Activated CD4-positive, alpha-beta T cell treated with anti-CD3 and anti-CD28 coated beads, Interleukin-10, Interleukin-2, amounts not matched to agents 100 ng/mL and 50 ng/mL, durations not matched to agents 16 hours and 8 hours (primary cell): Measurements from ENCODE around the gene CYP4F11.
"Not testable (repeated sequence)": the region's sequence is repeated elsewhere in the genome, so short reads cannot be mapped to it uniquely, and the experiment has no call there.

Source experiments
- DNase-seq: peaks from one replicate; pipeline ENCODE4 v3.0.0-alpha.2; 2020

Gene CYP4F11, protein sequence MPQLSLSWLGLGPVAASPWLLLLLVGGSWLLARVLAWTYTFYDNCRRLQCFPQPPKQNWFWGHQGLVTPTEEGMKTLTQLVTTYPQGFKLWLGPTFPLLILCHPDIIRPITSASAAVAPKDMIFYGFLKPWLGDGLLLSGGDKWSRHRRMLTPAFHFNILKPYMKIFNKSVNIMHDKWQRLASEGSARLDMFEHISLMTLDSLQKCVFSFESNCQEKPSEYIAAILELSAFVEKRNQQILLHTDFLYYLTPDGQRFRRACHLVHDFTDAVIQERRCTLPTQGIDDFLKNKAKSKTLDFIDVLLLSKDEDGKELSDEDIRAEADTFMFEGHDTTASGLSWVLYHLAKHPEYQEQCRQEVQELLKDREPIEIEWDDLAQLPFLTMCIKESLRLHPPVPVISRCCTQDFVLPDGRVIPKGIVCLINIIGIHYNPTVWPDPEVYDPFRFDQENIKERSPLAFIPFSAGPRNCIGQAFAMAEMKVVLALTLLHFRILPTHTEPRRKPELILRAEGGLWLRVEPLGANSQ

DNA sequence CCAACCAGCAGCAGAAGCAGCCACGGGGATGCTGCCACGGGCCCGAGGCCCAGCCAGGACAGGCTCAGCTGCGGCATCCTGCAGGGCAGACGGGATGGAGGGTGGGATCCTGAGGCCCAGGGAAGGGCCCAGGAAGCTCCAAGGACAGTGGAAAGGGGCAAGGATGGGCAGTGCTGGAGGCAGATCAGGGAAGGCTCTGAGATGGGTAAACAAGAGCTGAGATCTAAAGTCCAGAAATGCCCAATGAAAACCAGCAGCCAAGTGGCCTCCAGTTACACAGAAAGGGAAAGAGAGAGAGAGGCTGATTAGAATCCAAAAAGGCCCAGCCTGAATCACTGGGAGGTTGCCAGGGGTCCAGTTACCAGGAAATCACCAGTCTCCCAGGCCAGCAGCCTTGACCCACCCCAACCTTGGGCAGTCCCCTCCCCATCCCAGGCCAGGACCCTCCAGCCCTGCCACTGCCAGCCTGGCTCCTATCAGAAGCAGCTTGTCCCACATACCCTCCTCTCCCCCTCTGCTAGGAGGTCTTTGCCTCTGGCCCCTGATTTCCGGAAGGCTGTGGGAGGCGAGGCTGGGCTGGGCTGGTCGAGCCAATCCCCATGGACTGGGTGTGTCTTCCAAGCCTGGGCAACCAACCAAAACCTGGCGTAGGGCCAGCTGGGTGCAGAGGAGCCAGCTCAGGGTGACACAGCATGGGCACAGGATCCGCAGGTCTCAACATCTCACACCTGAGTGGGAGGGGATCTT lies at the start of gene CYP4F11:
Gene CYP4F11 (minus strand): TSS at position 198 of the 747 bp plus-strand sequence. CDS start 121 bp downstream, at position 77.
- DNase-seq, result no peak

DNA sequence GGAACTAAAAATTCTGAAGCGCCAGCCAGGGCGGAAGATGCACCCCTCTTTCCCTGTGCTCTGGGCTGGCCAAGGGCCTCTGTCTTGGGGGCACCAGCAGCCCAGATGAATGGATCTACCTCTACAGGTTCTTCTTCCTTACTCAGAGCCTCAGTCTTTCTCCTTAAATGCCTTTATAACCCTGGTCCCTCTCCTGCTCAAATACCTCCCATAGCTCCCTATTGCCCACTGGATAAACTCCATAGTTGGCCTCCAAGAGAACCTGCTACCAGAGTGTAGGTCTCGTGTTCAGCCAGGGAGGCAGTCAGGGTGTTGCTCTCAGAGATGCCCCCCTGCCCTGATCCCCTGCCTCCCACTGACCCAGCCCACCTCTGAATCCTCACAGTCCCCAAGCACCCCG lies 45.0 kb upstream of the CYP4F11 start:
- no peak for DNase-seq

DNA sequence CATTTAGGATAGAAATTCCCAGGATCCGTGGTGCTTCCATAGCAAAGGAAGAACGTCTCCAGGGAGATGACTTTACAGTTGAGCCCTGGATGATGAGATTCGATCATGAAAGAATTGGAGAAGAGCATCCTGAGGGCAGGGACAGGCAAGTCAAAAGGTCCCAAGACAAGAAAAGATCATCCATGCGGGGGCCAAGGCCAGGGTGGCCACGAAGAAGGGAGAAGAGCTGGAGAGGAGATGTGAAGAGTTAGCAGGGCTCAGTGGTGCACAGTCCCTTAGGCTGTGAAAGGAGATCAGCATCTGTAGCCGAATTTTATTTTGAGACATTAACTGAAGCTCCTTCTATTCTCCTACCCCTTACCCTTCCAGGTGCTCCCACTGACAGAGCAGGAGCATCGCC lies 43.4 kb upstream of the CYP4F11 start:
- DNase-seq, result no peak

DNA sequence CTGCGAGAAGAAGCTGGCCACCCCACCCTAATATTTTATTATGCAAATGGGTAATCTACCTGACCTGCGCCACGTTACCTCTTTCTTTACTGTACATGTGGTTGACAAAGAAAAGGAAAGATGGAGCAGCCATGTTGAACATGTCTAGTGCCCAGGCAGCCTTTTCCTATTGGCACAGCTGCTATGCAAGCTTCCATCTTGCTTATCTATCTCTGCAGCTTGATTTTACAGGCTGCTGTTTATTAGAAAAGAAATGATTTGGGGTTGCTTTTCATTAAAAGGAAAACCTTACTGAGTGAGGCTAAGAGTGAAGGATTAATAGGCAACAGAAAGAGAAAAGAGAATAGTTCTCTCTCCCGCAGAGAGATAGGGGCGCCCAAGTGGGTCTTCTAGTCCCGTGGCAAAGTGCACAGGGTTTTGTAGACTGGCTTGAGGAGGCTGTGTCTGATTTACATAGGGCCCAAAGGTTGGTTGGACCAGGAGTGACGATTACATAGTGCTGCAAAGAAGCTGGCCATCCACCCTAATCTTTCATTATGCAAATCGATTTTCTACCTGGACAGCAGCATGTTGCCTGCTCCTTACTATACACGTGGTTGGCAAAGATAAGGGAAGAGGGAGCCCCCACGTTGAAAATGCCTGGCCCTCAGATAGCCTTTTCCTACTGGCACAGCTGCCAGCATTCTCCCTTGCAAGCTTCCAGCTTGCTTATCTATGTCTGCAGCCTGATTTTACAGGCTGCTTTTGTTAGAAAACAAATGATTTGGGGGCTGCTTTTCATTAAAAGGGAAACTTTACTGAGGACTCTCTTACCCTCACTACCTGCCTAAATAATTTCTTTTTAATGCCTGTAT lies 42.7 kb upstream of the CYP4F11 start:
- DNase-seq, result no peak

DNA sequence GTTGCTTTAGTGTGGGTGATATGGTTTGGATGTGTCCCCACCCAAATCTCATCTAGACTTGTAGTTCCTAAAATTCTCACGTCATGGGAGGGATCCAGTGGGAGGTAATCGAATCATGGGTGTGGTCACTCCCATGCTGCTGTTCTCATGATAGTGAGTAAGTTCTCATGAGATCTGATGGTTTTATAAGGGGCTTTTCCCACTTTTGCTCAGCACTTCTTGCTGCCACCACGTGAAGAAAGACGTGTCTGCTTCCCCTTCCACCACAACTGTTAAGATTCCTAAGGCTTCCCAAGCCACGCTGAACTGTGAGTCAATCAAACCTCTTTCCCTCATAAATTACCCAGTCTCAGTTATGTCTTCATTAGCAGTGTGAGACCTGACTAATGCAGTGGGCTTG lies 40.5 kb upstream of the CYP4F11 start:
- no peak for DNase-seq

DNA sequence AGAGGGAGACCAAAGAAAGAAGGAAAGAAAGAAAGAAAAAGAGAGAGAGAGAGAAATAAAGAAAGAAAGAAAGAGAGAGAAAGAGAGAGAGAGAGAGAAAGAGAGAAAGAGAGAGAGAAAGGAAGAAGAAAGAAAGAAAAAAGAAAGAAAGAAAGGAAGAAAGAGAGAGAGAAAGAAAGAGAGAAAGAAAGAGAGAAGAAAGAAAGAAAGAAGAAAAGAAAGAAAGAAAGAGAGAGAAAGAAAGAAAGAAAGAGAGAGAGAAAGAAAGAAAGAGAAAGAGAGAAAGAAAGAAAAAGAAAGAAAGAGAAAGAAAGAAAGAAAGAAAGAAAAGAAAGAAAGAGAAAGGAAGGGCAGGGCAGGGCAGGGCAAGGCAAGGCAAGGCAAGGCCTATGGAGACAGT lies 37.7 kb upstream of the CYP4F11 start:
- not testable (repeated sequence) for DNase-seq

DNA sequence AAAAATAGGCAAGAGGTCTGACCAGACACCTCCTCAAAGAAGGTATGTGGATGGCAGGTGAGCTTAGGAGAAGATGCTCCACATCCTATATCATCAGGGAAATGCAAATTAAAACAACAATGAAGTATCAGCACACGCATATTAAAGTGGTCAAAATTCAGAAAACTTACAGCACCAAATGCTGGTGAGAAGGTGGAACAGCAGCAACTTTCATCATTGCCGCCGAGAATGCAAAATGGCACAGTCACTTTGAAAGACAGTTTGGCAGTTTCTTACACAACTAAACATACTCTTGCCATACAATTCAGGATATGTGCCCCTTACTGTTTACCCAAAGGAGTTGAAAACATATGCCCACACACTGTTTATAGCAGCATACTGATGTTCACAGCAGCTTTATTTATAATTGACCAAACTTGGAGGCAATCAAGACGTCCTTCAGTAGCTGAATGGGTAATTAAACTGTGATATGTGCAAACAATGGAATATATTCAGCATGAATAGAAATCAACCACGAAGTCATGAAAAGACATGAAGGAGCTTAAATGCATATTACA lies 37.0 kb upstream of the CYP4F11 start:
- DNase-seq, result no peak

DNA sequence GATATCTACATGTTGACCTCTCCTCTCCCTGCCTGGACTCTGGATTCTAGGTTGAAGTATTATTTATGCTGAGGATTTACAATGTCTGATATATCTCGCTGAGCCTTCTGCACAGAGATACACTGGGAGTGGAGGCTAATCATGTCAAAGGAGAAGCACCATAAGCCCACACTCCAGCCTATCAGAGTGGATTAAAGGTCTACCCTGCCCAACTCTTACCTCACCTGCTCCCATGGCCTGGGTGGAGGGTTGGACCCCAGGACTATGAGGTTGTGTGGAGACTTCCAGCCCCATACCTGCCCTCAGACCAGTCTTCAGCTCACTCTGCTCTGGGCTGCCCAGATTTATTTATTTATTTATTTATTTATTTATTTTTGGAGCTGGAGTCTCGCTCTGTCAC lies 29.9 kb upstream of the CYP4F11 start:
- no peak for DNase-seq

DNA sequence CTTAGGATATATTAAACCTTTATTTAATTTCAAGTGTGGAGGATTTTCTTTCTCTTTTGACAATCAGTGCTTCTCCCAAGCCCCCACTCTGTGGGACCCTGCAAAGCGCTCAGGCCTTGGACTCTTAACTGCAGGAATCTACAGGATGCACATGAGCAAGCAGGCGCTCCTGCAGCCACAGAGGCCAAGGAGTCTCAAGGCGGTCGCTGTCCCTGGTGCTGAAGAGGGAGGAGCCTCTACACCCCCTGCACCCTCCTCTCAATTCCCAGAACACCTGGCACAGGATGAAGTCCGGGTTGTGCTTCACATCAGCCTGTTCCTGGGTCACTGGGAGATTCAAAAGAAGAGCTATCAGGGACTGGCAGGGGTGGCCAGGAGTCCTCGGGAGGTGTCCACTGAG lies 28.0 kb upstream of the CYP4F11 start:
- DNase-seq, result no peak

DNA sequence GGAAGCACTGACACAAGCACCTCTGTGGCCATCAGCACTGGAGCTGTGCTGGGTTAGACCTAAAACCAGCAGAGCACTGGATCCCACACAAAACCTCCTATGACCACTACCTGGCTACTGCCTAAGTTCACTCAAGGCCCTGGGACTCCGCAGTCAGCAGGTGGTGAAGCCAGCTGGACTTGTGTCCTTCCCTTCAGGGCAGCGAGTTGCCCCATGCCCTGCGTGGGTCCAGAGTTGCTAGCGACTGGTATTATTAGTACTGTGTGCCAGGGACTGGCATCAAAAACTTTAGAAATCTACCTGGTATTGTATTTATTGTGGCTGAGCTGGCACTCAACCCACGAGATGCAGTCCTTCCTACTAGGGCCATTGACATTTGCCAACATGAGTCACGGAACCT lies 20.5 kb upstream of the CYP4F11 start:
- no peak for DNase-seq

DNA sequence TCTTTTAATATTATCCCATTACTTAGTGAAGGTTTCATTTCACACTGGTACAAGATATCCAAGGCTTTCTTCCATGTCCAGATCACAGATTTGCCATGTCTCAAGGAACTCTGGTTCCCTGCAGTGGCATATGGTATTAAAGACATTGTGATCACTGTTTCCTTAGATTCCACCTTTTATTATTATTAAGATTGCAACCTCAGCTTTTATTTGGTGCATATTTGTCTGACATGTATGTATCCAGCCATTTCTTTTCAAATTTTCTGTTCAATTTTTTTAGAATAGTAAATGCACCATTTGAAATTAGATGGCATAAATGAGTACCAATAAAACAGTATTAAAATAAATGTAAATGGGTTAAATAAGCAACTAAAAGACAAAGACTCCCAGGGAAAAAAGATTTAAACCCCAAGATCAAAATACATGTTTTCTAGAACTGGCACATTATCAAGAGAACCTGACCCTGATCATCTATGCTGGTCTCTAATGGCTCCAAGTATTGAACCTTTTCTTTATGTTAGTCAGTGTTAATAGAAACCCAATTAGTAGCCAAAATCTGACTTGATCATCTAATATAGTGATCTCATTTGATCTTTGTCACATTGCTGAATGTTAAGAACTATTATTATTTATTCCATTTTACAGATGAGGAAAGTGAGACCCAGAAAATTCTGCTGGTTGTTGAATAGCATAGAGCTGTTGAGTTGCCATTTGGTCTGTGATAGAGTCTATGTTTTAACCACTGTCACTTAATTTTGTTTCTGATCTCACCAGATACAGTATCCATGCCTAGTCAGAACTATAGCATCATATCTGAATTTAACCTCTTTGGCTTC lies 14.1 kb upstream of the CYP4F11 start, which contains the start of gene OR10H4:
Gene OR10H4 (plus strand): TSS at position 786 of the 836 bp plus-strand sequence. CDS start 0 bp downstream, at position 786.
- no peak for DNase-seq

DNA sequence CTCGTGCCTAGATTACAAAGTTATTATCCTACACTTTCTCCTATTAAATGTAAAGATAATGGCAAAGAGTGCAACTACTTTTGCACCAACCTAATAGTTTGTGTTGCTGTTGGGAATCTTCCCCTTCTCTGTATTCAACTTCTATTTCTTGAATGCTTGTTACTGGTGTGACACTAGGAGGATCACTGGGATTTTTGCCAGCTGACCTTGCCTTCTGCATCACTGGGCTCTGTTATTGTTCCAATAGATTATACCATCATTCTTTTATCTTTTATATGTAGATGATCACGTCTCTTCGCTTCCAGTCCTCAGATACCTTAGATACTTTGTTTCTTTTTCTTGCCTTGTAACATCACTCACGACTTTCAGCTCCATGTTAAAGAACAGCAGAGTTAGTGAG lies 11.0 kb upstream of the CYP4F11 start:
- DNase-seq, result no peak

DNA sequence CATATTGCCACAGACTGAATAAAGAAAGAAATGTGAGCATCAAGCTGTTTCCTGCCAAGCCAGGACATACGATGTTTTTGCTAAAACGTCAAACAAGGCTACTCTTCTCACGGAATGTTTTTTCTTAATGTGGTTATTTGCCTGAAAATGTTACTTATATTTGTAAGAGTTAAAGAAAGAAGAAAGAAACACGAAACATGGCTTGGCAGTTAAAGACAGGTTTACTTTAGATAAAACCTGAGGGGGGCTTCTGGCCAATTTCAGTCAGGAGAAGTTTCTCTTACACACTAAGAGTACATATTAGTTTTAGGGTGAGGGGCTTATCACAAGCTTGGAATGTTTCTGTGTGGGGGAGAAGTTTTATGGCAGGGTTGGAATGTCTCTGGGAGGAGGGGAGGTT lies 10.1 kb upstream of the CYP4F11 start:
- no peak for DNase-seq

DNA sequence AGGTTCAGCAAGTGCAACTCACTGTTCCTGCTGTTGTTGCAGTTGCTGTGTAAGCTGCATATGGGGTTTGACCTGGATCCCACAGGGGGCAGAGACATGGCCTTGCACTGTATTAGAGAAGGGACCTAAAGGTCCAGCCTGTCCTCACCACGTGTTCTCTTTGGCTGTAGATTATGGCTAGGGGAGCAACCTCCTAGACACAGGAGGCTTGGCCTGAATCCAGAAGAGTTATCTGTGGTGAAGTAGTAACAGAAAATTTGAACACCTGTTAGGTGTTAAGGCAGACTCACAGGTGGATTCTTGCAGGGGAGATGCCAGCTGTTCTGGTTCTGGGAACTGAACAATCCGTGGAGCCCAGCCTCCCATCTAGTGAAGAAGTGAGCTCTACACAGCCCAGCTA lies 3.4 kb upstream of the CYP4F11 start:
- DNase-seq, result no peak

DNA sequence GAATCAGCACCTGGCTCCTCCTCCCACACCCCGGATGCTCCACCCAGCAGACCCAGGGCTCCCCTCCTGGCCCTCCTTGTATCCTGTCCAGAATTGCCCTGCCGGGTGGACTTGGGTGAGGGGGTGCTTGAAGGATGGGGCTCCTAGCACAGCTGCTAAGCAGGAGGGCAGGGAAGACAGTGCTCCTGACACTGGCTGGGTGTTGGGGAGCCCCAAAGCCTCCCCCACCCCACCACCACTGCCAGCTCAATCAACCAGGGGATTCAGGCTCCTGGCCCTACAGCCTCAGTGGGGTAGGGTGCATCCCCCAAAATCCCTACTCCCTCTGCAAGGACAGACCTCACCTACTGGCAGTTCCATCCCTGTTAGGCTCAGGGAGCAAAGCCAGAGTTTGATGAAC lies 2.6 kb upstream of the CYP4F11 start:
- no peak for DNase-seq

DNA sequence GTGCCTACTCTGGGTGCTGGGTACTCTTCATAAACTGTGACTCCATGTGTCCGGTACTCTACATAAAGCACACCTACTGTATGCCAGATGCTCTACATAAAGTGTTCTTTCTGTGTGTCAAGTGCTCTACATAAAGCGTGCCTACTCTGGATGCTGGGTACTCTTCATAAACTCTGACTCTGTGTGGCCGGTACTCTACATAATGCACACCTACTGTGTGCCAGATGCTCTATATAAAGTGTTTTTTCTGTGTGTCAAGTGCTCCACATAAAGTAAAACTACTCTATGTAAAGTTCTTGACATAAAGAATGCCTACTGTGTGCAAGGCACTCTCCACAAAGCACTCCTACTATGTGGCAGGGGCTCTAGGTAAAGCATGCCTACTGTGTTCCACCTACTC lies 1.8 kb upstream of the CYP4F11 start:
- DNase-seq, result no peak

DNA sequence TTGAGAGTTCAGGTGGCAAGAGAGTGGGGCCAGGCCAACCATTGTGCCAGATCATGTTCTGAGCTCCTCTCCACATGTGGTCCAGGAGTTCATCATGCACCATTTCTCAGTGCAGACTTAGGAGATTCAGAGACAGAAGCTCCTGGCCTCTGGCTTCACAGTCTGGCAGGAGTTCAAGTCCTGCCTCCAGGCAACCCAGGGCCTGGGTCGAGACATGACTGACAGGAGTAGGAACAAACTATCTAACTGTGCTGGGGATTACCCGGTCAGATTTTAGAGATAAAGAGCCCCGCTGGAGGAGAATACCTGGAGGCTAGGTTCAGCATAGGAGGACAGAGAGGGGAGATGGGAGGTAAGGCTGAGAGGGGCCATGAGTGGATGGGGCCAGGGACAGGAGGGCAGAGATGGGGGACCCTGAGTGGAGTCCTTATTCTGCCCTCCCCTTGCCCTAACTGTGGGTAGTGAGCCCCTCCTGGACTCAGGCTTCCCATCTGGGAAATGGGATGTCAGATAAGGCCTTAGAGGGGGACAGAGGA lies 906 bp upstream of the CYP4F11 start:
- DNase-seq, result no peak

DNA sequence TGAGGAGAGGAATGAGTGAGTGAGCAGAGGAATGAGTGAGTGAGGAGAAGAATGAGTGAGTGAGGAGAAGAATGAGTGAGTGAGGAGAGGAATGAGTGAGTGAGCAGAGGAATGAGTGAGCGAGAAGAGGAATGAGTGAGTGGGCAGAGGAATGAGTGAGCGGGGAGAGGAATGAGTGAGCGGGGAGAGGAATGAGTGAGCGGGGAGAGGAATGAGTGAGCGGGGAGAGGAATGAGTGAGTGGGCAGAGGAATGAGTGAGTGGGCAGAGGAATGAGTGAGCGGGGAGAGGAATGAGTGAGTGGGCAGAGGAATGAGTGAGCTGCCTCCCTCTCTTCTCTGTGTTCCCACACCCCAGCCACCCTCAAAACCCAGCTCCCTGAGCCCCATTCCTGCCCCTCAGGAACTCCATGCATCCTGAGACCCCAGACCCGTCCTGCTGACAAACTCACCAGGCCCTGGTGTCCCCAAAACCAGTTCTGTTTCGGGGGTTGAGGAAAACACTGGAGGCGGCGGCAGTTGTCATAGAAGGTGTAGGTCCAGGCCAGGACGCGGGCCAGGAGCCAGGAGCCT lies 483 bp downstream of the CYP4F11 start:
- not testable (repeated sequence) for DNase-seq

DNA sequence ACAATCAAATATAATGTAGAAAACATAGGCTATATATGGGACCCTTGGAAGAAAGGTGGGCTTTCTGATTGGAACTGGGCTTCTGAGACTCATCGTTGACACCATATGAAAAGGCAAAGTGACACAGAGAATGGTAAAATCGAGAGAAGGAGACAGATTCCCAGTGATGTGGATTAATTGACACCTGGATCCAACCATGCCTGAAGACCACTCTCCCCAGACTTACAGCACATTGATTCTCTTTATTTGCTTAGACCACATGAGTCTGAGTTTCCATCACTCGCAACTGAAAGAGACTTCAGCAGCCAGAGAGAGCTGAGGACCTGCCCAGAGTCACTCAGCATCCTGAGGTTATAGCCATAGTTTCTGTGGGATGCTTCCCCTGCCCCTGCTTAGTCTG lies 6.0 kb downstream of the CYP4F11 start:
- DNase-seq, result no peak

DNA sequence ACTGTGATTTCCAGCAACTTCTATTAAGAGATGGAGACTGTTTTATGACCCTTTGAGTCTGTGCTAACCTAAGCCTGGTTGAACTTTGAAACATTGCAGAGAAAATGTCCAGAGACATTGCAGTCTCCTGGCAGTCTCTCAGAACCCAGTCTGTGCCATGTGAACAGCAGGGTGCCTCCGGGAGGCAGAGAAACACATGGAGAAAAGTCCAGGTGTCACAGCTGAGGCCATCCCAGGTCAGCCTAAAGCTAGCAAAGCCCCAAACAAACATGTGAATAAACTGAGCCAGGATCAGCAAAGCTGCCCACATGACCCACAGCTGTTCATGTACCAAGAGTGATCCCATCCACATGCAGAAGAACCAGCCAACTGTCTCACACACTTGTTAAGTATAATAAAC lies 7.8 kb downstream of the CYP4F11 start:
- no peak for DNase-seq

DNA sequence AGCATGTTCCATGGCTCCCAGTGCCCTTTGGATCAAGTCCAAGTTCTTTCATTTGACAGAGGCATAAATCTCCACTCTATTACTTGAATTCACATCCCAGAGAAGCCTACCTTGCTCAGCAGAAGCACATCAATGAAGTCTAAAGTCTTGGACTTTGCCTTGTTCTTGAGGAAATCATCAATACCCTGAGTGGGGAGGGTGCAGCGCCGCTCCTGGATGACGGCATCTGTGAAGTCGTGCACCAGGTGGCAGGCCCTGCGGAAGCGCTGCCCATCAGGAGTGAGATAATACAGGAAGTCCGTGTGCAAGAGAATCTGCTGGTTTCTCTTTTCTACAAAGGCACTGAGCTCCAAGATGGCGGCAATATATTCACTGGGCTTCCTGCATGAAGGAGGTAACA lies 10.6 kb downstream of the CYP4F11 start:
- DNase-seq, result no peak
